H9 (cell line): ENCODE measurements around the gene MOCS3. TPM values are rescaled to one million over a fixed set of nuclear protein-coding genes. Genes with fewer than 3 reads are reported as not detected.

Source experiments
- DNase-seq: peaks from one replicate; pipeline ENCODE4 v3.0.0-alpha.2; 2017
- H2AFZ ChIP-seq: one replicate; pipeline ENCODE4 v1.6.1; 2013; ENCODE audit warnings: mild to moderate bottlenecking, low read length, control low read depth, moderate library complexity
- H2AK5ac ChIP-seq: 2 replicates; pipeline ENCODE4 v1.6.1; 2013; ENCODE audit warnings: low read length, control low read depth, mixed read lengths; ENCODE audit not compliant: insufficient read length
- H2BK120ac ChIP-seq: one replicate; pipeline ENCODE4 v1.6.1; 2013; ENCODE audit warnings: low read depth, mild to moderate bottlenecking, low read length, control low read depth, inconsistent platforms; ENCODE audit not compliant: poor library complexity, severe bottlenecking
- H2BK12ac ChIP-seq: 2 replicates; pipeline ENCODE4 v1.6.1; 2013; ENCODE audit warnings: low read length, control low read depth, mixed read lengths, low read depth; ENCODE audit not compliant: insufficient read length
- H2BK15ac ChIP-seq: 2 replicates; pipeline ENCODE4 v1.6.1; 2013; ENCODE audit warnings: low read depth, low read length, control low read depth
- H2BK20ac ChIP-seq: one replicate; pipeline ENCODE4 v1.6.1; 2013; ENCODE audit warnings: low read depth, mild to moderate bottlenecking, low read length, control low read depth, inconsistent platforms; ENCODE audit not compliant: poor library complexity, severe bottlenecking
- H2BK5ac ChIP-seq: 2 replicates; pipeline ENCODE4 v1.6.1; 2013; ENCODE audit warnings: low read length, control low read depth, mixed read lengths; ENCODE audit not compliant: insufficient read length
- H3K14ac ChIP-seq: 2 replicates; pipeline ENCODE4 v1.6.1; 2013; ENCODE audit warnings: low read length, control low read depth; ENCODE audit not compliant: insufficient read depth
- H3K18ac ChIP-seq: 2 replicates; pipeline ENCODE4 v1.6.1; 2013; ENCODE audit warnings: low read depth, mild to moderate bottlenecking, mixed read lengths, low read length, control low read depth; ENCODE audit not compliant: insufficient read length
- H3K23ac ChIP-seq: 2 replicates; pipeline ENCODE4 v1.6.1; 2013; ENCODE audit warnings: low read length, control low read depth, mixed read lengths, low read depth; ENCODE audit not compliant: insufficient read length
- H3K23me2 ChIP-seq: 2 replicates; pipeline ENCODE4 v1.6.1; 2013; ENCODE audit warnings: low read depth, mild to moderate bottlenecking, mixed read lengths, low read length, control low read depth; ENCODE audit not compliant: insufficient read length, poor library complexity, severe bottlenecking
- H3K27ac ChIP-seq: 2 replicates; pipeline ENCODE4 v1.5.1; 2013; ENCODE audit warnings: low read length, control low read depth, mixed read lengths, low read depth; ENCODE audit not compliant: insufficient read length
- H3K27me3 ChIP-seq: 2 replicates; pipeline ENCODE4 v1.6.1; 2013; ENCODE audit warnings: low read length, control low read depth, inconsistent platforms; ENCODE audit not compliant: insufficient read depth
- H3K4ac ChIP-seq: 2 replicates; pipeline ENCODE4 v1.6.1; 2013; ENCODE audit warnings: low read depth, mild to moderate bottlenecking, control low read depth, inconsistent platforms, low read length, moderate library complexity
- H3K4me1 ChIP-seq: 2 replicates; pipeline ENCODE4 v1.6.1; 2013; ENCODE audit warnings: low read length, control low read depth, inconsistent platforms; ENCODE audit not compliant: insufficient read depth
- H3K4me2 ChIP-seq: 2 replicates; pipeline ENCODE4 v1.6.1; 2013; ENCODE audit warnings: low read length, control low read depth, mixed read lengths; ENCODE audit not compliant: insufficient read length, insufficient read depth
- H3K56ac ChIP-seq: 2 replicates; pipeline ENCODE4 v1.6.1; 2013; ENCODE audit warnings: low read depth, mild to moderate bottlenecking, mixed read lengths, low read length, control low read depth; ENCODE audit not compliant: insufficient read length
- H3K79me1 ChIP-seq: 2 replicates; pipeline ENCODE4 v1.6.1; 2013; ENCODE audit warnings: low read depth, mild to moderate bottlenecking, moderate library complexity, low read length, control low read depth, inconsistent platforms; ENCODE audit not compliant: insufficient read depth, poor library complexity, severe bottlenecking
- H3K79me2 ChIP-seq: 2 replicates; pipeline ENCODE4 v1.6.1; 2013; ENCODE audit warnings: low read length, control low read depth, inconsistent platforms; ENCODE audit not compliant: insufficient read depth
- H3K9ac ChIP-seq: 2 replicates; pipeline ENCODE4 v1.6.1; 2013; ENCODE audit warnings: low read length, control low read depth, mixed read lengths; ENCODE audit not compliant: insufficient read length; ENCODE audit errors: extremely low read depth
- H3K9me3 ChIP-seq: one replicate; pipeline ENCODE4 v1.6.1; 2013; ENCODE audit warnings: low read depth, low read length, inconsistent platforms; ENCODE audit not compliant: control insufficient read depth
- H3T11ph ChIP-seq: one replicate; pipeline ENCODE4 v1.6.1; 2013; ENCODE audit warnings: mild to moderate bottlenecking, low read length, control low read depth, inconsistent platforms
- H4K20me1 ChIP-seq: one replicate; pipeline ENCODE4 v1.6.1; 2013; ENCODE audit not compliant: control insufficient read depth, insufficient read length, insufficient read depth
- H4K5ac ChIP-seq: 2 replicates; pipeline ENCODE4 v1.6.1; 2013; ENCODE audit warnings: low read depth, mild to moderate bottlenecking, mixed read lengths, low read length, control low read depth; ENCODE audit not compliant: insufficient read length
- H4K8ac ChIP-seq: replicated peaks from 2 replicates; pipeline ENCODE4 v1.6.1; 2013; ENCODE audit warnings: low read length, control low read depth, mixed read lengths, low read depth; ENCODE audit not compliant: insufficient read length
- H4K91ac ChIP-seq: 2 replicates; pipeline ENCODE4 v1.6.1; 2013; ENCODE audit warnings: low read depth, mild to moderate bottlenecking, moderate library complexity, mixed read lengths, low read length, control low read depth; ENCODE audit not compliant: insufficient read length
- H3K27ac Mint-ChIP-seq, 3 experiments: 2 replicates in 2 of 3; 3 replicates in 1 of 3; pipeline ENCODE4 v1.8.0; 2020 to 2021; ENCODE audit warnings: mixed read lengths in 3 of 3, mild to moderate bottlenecking in 1 of 3, moderate library complexity in 1 of 3
- H3K27me3 Mint-ChIP-seq: 2 replicates; pipeline ENCODE4 v1.8.0; 2021; ENCODE audit warnings: low read depth, mild to moderate bottlenecking, moderate library complexity, mixed read lengths
- H3K36me3 Mint-ChIP-seq, 3 experiments: 2 replicates in 2 of 3; 3 replicates in 1 of 3; pipeline ENCODE4 v1.8.0; 2020 to 2021; ENCODE audit warnings: low read depth in 3 of 3, mixed read lengths in 3 of 3; ENCODE audit not compliant: insufficient read depth in 1 of 3
- H3K4me1 Mint-ChIP-seq, 2 experiments: 2 replicates each; pipeline ENCODE4 v1.8.0; 2020; ENCODE audit warnings: mixed read lengths in 2 of 2
- H3K4me3 Mint-ChIP-seq, 2 experiments: 2 replicates in 1 of 2; 3 replicates in 1 of 2; pipeline ENCODE4 v1.8.0; 2020 to 2021; ENCODE audit warnings: mild to moderate bottlenecking in 2 of 2, mixed read lengths in 2 of 2, moderate library complexity in 1 of 2
- H3K9me3 Mint-ChIP-seq, 2 experiments: 2 replicates in 1 of 2; 3 replicates in 1 of 2; pipeline ENCODE4 v1.8.0; 2020; ENCODE audit warnings: mild to moderate bottlenecking in 2 of 2, mixed read lengths in 2 of 2, moderate library complexity in 1 of 2
- WGBS: extraction: QIAGEN DNeasy Blood & Tissue Kit; methylation state at CpG from one replicate; pipeline ENCODE4 v1.1.7; 2013; ENCODE audit warnings: missing lambda C conversion rate, low lambda C conversion rate, mixed read lengths; ENCODE audit not compliant: insufficient read length; ENCODE audit errors: extremely low coverage; 5-methylcytosine and 5-hydroxymethylcytosine counted together
- total RNA-seq: library from RNA; stranded (reverse); gene quantifications from 2 replicates; pipeline ENCODE4 v1.2.1, GENCODE V29; 2021
- TF ChIP-seq, protein P1 (sequence below): fragments of 200-600 bp; sonication (generic); conservative IDR thresholded peaks from 3 replicates; pipeline ENCODE4 v1.8.0; 2021; ENCODE audit warnings: antibody characterized with exemption, mild to moderate bottlenecking

Gene MOCS3
- total RNA-seq, 1 experiment from 2014 or later = 9.0 TPM

DNA sequence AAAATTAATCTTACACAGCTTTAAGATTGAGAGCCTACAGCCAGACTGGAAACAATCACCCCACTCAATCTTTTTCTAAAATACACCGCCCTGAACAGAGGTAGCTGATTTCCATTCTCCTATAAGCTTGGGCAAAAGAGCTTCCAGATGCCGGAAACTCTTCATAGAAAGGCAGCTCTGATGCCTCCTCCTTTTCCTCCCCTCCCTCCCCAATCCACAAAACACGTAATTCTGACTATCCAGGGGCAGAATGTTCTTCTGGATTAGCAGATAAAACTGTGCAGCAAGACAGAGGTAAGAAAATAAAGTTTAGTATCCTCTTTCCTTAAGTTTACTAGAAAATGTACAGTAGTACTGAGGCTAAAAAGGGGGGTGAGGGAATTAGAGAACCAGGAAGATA lies 43.2 kb upstream of the MOCS3 start:
- no peak overlapping the region for H2BK12ac ChIP-seq
- H3K9ac ChIP-seq = no peak overlapping the region
- no peaks in the 10 kb centered on the region for H3K9me3 Mint-ChIP-seq
- DNase-seq = no peak
- H3K9me3 ChIP-seq = no peaks in the 10 kb centered on the region
- H3T11ph ChIP-seq = no peak overlapping the region
- H3K27me3 Mint-ChIP-seq = no peaks in the 10 kb centered on the region
- no peaks in the 10 kb centered on the region for H4K20me1 ChIP-seq
- no peak overlapping the region for H2AK5ac ChIP-seq
- H3K27ac ChIP-seq = no peak overlapping the region
- H4K5ac ChIP-seq = no peak overlapping the region
- H3K18ac ChIP-seq = no peak overlapping the region
- no peak overlapping the region for H2BK20ac ChIP-seq
- no peak overlapping the region for H2BK120ac ChIP-seq
- H3K27me3 ChIP-seq = no peaks in the 10 kb centered on the region
- peaks cover 11 to 72% (median 59%) of the 10 kb centered on the region in 3 experiments; a peak in 6 of 7 replicates for H3K36me3 Mint-ChIP-seq
- H4K8ac ChIP-seq = no peak overlapping the region
- TF ChIP-seq, protein P1, sequence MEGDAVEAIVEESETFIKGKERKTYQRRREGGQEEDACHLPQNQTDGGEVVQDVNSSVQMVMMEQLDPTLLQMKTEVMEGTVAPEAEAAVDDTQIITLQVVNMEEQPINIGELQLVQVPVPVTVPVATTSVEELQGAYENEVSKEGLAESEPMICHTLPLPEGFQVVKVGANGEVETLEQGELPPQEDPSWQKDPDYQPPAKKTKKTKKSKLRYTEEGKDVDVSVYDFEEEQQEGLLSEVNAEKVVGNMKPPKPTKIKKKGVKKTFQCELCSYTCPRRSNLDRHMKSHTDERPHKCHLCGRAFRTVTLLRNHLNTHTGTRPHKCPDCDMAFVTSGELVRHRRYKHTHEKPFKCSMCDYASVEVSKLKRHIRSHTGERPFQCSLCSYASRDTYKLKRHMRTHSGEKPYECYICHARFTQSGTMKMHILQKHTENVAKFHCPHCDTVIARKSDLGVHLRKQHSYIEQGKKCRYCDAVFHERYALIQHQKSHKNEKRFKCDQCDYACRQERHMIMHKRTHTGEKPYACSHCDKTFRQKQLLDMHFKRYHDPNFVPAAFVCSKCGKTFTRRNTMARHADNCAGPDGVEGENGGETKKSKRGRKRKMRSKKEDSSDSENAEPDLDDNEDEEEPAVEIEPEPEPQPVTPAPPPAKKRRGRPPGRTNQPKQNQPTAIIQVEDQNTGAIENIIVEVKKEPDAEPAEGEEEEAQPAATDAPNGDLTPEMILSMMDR = no peak
- no peaks in the 10 kb centered on the region for H3K79me1 ChIP-seq
- no peak overlapping the region for H3K4ac ChIP-seq
- H3K4me1 ChIP-seq = peaks cover 5% of the 10 kb centered on the region; the same call in 1 of the 2 replicates
- no peak overlapping the region for H3K4me3 Mint-ChIP-seq
- H2BK15ac ChIP-seq = no peak overlapping the region
- H4K91ac ChIP-seq = no peak overlapping the region
- H3K56ac ChIP-seq = no peak overlapping the region
- H3K23me2 ChIP-seq = no peaks in the 10 kb centered on the region
- H3K4me2 ChIP-seq = no peak overlapping the region
- WGBS = no CpG with 5 or more reads among the region's 3 CpGs
- H3K14ac ChIP-seq = no peak overlapping the region
- H3K27ac Mint-ChIP-seq = peak overlapping the region in 2 of 3 experiments; percentile 29 to 90; a peak in 3 of 7 replicates
- H3K23ac ChIP-seq = no peak overlapping the region
- no peak overlapping the region for H2AFZ ChIP-seq
- no peak overlapping the region for H2BK5ac ChIP-seq
- peaks cover 82% of the 10 kb centered on the region for H3K79me2 ChIP-seq
- peaks cover 62 to 65% of the 10 kb centered on the region in 2 experiments for H3K4me1 Mint-ChIP-seq
